Activated T-helper 1 cell treated with anti-CD3 and anti-CD28 coated beads, Interleukin-12 subunit alpha, Interleukin-12 subunit beta, Interleukin-2, Interleukin-4 antibody, amounts not matched to agents 30 ng/mL and 10 ng/mL and 1 ng/mL, durations not matched to agents 14 hours and 24 hours and 36 hours (primary cell): ENCODE results near the gene PATJ. TPM values are rescaled to one million over a fixed set of nuclear protein-coding genes. Genes with fewer than 3 reads are reported as not detected.
"Not testable (repeated sequence)": the region's sequence is repeated elsewhere in the genome, so short reads cannot be mapped to it uniquely, and the experiment has no call there.

Source experiments
- DNase-seq: peaks from one replicate; pipeline ENCODE4 v3.0.0; 2021; ENCODE audit warnings: low spot score
- H3K27ac Mint-ChIP-seq: one replicate; pipeline ENCODE4 v1.8.0; 2021; ENCODE audit warnings: mild to moderate bottlenecking, mixed read lengths
- H3K27me3 Mint-ChIP-seq: one replicate; pipeline ENCODE4 v1.8.0; 2022; ENCODE audit warnings: mild to moderate bottlenecking, moderate library complexity, mixed read lengths; ENCODE audit not compliant: insufficient read depth
- H3K36me3 Mint-ChIP-seq: one replicate; pipeline ENCODE4 v1.8.0; 2021; ENCODE audit warnings: low read depth, mixed read lengths
- H3K4me1 Mint-ChIP-seq: one replicate; pipeline ENCODE4 v1.8.0; 2021; ENCODE audit warnings: low read depth, mixed read lengths
- H3K4me3 Mint-ChIP-seq: one replicate; pipeline ENCODE4 v1.8.0; 2021; ENCODE audit warnings: mild to moderate bottlenecking, moderate library complexity, mixed read lengths
- H3K9me3 Mint-ChIP-seq: one replicate; pipeline ENCODE4 v1.8.0; 2021; ENCODE audit warnings: mixed read lengths
- intact Hi-C: fragments of 100-400 bp; cut with micrococcal nuclease; formaldehyde crosslinking; loops from one replicate; pipeline ENCODE4 v1.15.1; 2024
- total RNA-seq: library from RNA; stranded (reverse); gene quantifications from 2 replicates; pipeline ENCODE4 v1.2.3, GENCODE V29; 2022

PATJ gene
- total RNA-seq, 1 donor from 2014 or later = 5.1 TPM

DNA sequence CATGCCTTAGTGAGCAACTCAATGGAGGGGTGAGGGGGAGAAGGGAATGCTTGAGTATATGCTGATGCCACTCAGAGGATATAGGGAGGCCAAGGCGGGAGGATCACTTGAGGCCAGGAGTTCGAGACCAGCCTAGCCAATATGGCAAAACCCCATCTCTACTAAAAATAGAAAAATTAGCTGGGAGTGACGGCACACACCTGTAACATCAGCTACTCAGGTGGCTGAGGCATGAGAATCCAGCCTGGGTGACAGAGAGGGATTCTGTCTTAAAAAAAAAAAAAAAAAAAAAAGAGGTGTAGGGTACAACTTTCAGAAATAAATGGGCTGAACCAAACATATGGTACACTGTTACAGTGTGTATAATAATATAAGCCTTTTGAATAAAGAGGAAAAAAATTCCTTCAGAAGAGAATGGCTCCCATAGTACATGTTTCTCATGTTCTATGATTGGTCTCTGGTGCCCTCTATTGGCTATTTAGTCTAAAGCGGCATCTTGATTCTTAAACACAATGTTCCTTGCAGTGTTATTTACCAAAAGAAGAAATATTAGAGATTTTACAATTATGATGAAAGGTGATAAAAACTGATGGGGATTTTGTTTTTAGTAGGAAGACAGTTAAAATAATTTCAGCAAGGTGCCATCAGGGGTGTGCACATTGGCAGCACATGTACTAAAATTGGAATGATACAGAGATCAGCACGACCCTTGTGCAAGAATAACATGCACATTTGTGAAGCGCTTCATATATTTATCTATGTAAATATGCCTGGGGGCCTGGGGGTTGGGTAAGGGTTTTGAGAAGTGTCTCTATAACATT lies 109.8 kb downstream of the PATJ start:
- Mint-ChIP-seq H3K4me3 (no peak overlapping the region), H3K36me3 (no peaks in the 10 kb centered on the region), H3K27ac (no peak overlapping the region), H3K27me3 (no peaks in the 10 kb centered on the region), H3K9me3 (no peaks in the 10 kb centered on the region), H3K4me1 (no peaks in the 10 kb centered on the region)
- intact Hi-C loops = loop anchor here (1.0 to 5.0 kb wide), 7 partner anchors 127 to 1875 kb away; partner anchors contain the start of gene TM2D1
- no peak for DNase-seq

DNA sequence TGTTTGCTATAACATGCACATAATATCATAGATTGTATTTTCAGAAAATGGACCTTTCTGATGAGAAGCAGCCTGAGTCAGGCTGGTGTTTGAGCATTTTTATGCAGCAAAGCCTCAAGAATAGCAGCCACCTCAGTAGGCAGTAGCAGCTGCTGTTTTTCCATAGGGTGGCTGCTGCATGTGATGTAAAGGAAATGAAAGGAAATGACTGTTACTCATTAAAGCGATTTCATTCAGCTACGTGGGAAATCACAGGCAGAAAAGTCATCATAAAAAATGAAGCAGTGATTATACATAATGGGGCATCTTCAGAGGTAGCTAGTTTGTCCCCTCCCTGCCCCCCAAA lies 110.4 kb downstream of the PATJ start:
- H3K27me3 Mint-ChIP-seq = no peaks in the 10 kb centered on the region
- H3K9me3 Mint-ChIP-seq = no peaks in the 10 kb centered on the region
- H3K4me3 Mint-ChIP-seq = no peak overlapping the region
- H3K27ac Mint-ChIP-seq = no peak overlapping the region
- H3K4me1 Mint-ChIP-seq = no peaks in the 10 kb centered on the region
- DNase-seq = no peak
- H3K36me3 Mint-ChIP-seq = peaks cover under 1% of the 10 kb centered on the region
- intact Hi-C loops = loop anchor here (1.0 to 5.0 kb wide), 7 partner anchors 128 to 1875 kb away; partner anchors contain the start of gene TM2D1

DNA sequence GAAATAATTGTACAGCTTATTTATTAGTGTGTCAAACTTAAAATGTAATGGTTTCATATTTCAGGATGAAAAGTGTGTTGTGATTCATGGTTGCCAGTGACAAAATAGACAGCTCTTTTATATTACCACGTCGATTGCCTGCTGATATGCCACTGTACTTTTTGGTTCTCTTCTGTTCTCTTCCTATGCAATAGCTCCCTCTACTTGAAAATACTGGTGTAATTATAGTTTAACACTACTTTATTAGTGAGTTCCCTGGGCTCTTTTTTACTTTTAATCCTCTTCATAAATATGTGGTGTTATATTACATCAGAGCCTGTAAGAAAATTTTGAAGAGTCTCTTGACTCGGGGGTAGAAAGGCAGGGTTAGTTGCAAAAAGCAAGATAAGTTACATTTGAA lies 111.3 kb downstream of the PATJ start:
- Mint-ChIP-seq H3K27ac (no peak overlapping the region), H3K9me3 (no peaks in the 10 kb centered on the region), H3K4me3 (no peak overlapping the region), H3K4me1 (no peaks in the 10 kb centered on the region), H3K36me3 (peaks cover 4% of the 10 kb centered on the region), H3K27me3 (no peaks in the 10 kb centered on the region)
- DNase-seq = no peak
- intact Hi-C loops = loop anchor here (2.0 to 5.0 kb wide), 6 partner anchors 129 to 1876 kb away; partner anchors contain the start of gene TM2D1

DNA sequence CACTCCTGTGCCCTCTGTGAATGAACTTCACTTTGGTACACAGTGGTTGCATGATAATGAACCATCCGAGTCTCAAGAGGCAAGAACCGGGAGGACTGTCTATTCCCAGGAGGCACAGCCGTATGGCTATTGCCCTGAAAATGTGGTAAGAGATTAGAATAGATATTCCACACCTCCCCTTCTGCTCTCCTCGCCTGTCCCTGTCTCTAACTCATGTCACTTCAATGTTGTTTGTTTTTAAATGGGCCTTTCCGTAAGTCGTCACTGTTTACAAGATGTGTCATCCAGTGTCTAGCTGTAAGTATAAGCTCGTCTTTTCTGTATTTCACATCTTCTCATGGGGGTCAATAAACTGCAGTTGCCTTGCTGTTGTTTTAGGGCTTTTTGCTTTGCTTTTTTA lies 122.2 kb downstream of the PATJ start:
- no peak for DNase-seq
- Mint-ChIP-seq H3K36me3 (no peaks in the 10 kb centered on the region), H3K27ac (no peak overlapping the region), H3K9me3 (no peaks in the 10 kb centered on the region), H3K4me3 (no peak overlapping the region), H3K27me3 (no peaks in the 10 kb centered on the region), H3K4me1 (no peaks in the 10 kb centered on the region)
- intact Hi-C loops = no loop called here

DNA sequence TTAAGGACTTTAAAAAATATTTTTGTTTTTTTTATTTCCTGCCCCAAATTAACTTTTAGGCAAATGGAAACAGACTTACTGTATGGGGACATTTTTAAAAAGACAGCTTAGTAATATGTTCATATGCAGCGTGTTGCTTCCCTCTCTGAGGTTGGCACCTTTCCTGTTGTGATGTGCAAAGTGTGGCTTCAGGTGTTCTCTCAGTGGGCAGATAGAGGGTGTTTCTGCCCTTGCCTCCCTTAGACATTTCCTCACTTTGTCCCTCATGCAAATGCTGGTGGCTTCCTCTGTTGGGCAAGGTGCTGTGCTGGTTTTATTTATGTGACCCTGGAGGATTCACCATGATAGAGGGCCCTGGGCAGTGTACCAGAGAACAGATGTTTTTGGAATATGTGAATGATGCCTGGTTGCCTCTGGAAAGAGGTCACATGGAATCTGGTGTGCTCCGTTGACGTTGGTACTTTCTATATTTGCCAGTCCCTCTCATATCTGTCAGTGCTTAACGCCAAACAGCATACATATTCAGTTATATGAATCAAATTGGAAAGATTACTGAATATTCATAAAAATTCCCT lies 123.5 kb downstream of the PATJ start:
- no peaks in the 10 kb centered on the region for H3K9me3 Mint-ChIP-seq
- no peaks in the 10 kb centered on the region for H3K27me3 Mint-ChIP-seq
- no peaks in the 10 kb centered on the region for H3K36me3 Mint-ChIP-seq
- H3K4me1 Mint-ChIP-seq = no peaks in the 10 kb centered on the region
- H3K27ac Mint-ChIP-seq = no peak overlapping the region
- DNase-seq = no peak
- intact Hi-C loops = no loop called here
- no peak overlapping the region for H3K4me3 Mint-ChIP-seq

GRCh38 chr1:61869691-61870109 lies 127.4 kb downstream of the PATJ start:
- H3K27ac Mint-ChIP-seq = no peak overlapping the region
- H3K9me3 Mint-ChIP-seq = peaks cover 4% of the 10 kb centered on the region
- no peak for DNase-seq
- H3K4me1 Mint-ChIP-seq = no peaks in the 10 kb centered on the region
- intact Hi-C loops = no loop called here
- no peaks in the 10 kb centered on the region for H3K27me3 Mint-ChIP-seq
- peaks cover 2% of the 10 kb centered on the region for H3K36me3 Mint-ChIP-seq
- H3K4me3 Mint-ChIP-seq = no peak overlapping the region

DNA sequence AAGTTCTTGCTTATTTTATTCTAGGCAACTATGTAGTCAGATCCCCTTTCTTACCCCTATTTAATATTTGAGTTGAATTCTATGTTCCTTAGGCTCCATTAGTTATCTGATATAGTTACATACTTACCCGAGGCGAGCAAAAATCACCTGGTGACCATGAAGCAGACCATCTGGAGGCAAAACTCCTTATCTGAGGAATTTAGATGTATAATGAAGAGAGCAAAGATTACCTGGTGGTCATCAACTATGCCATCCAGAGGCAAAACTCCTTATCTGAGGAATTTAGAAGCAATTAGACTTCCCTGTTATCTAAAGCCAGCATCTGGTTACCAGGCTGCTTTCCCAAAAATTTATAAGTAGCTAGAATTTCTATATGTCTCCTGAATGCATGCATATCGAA lies 129.9 kb downstream of the PATJ start:
- no peak overlapping the region for H3K4me3 Mint-ChIP-seq
- H3K9me3 Mint-ChIP-seq = peaks cover 4% of the 10 kb centered on the region
- no peak overlapping the region for H3K27ac Mint-ChIP-seq

DNA sequence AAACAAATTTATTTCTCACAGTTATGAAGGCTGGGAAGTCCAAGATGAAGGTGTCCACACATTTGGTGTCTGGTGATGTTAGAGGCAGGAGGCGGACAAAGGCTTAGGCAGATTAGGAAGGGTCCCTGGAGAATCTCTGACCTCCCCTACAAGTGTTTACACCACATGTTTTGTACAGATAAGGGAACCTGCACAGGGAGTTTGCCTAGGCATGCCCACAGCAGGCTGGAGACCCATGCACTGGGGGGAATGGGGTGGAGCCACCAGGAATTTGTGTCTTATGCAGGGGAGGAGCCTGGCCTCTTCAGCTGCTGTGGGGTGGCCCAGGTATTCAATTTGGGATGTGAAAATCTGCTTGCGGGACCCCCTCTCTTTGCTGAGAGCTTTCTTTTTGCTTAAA lies 131.3 kb downstream of the PATJ start:
- DNase-seq = no peak
- Mint-ChIP-seq H3K27ac (no peak overlapping the region), H3K4me1 (no peaks in the 10 kb centered on the region), H3K27me3 (no peaks in the 10 kb centered on the region), H3K9me3 (peaks cover 4% of the 10 kb centered on the region), H3K36me3 (peaks cover 11% of the 10 kb centered on the region), H3K4me3 (no peak overlapping the region)
- intact Hi-C loops = no loop called here

More for the DNA sequence above, 129.9 kb downstream of the PATJ start:
- no peak for DNase-seq
- intact Hi-C loops = no loop called here
- H3K27me3 Mint-ChIP-seq = no peaks in the 10 kb centered on the region
- peaks cover 9% of the 10 kb centered on the region for H3K36me3 Mint-ChIP-seq
- H3K4me1 Mint-ChIP-seq = no peaks in the 10 kb centered on the region

DNA sequence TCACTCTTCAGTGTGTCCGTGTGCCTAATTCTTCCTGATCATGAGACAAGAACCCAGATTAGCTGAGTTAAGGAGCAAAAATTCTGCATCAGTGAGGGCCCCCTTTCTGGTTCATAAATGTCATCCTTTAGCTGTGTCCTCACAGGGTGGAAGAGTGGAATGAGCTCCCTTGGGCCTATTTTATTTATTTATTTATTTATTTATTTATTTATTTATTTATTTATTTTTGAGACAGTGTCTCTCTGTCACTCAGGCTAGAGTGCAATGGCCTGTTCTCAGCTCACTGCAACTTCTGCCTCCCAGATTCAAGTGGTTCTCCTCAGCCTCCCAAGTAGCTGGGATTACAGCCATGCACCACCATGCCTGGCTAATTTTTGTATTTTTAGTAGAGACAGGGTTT lies 131.7 kb downstream of the PATJ start:
- Mint-ChIP-seq H3K9me3 (peaks cover 4% of the 10 kb centered on the region), H3K36me3 (peaks cover 11% of the 10 kb centered on the region), H3K27ac (no peak overlapping the region), H3K4me1 (no peaks in the 10 kb centered on the region), H3K4me3 (no peak overlapping the region), H3K27me3 (no peaks in the 10 kb centered on the region)
- intact Hi-C loops = no loop called here
- no peak for DNase-seq

DNA sequence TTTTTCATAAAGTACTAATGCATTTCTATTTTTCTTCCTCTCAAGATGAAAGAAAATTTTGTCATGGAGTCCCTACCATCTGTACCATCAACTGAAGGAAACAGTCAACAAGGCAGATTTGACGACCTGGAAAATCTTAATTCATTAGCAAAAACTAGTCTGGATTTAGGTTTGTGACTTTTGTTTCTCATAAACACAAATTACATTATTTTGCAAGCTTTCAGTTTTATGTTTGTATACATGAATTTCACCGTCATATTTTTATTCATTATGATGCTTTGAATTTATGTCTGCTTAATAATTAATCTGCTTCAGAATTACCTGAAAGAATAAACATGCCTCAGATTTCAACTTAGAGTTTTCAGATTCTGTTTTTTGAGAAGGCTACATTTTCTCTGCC lies 132.9 kb downstream of the PATJ start:
- Mint-ChIP-seq H3K4me3 (no peak overlapping the region), H3K27me3 (no peaks in the 10 kb centered on the region), H3K9me3 (peaks cover 4% of the 10 kb centered on the region), H3K36me3 (peaks cover 13% of the 10 kb centered on the region), H3K4me1 (no peaks in the 10 kb centered on the region), H3K27ac (no peak overlapping the region)
- intact Hi-C loops = no loop called here
- DNase-seq = no peak

GRCh38 chr1:61879887-61880474 lies 137.7 kb downstream of the PATJ start:
- H3K27me3 Mint-ChIP-seq, H3K4me3 Mint-ChIP-seq, DNase-seq, H3K27ac Mint-ChIP-seq, H3K4me1 Mint-ChIP-seq, H3K9me3 Mint-ChIP-seq, intact Hi-C loops: not testable (repeated sequence)
- peaks cover 18% of the 10 kb centered on the region for H3K36me3 Mint-ChIP-seq

GRCh38 chr1:61887076-61887867 lies 145.0 kb downstream of the PATJ start:
- no peak for DNase-seq
- intact Hi-C loops = no loop called here
- Mint-ChIP-seq H3K27me3 (no peaks in the 10 kb centered on the region), H3K27ac (no peak overlapping the region), H3K4me1 (no peaks in the 10 kb centered on the region), H3K9me3 (peaks cover 6% of the 10 kb centered on the region), H3K36me3 (peaks cover 9% of the 10 kb centered on the region), H3K4me3 (no peak overlapping the region)
